DMS53 (cell line): ENCODE measurements around the gene MGMT.

Source experiments
- DNase-seq: peaks from one replicate; lab custom pipeline; 2025; lab: John Stamatoyannopoulos, UW

MGMT gene

GRCh38 chr10:129495256-129495655, 28.2 kb downstream of the MGMT start:
- DNase-seq: no peak

- DNase-seq: no peak
Observed at GRCh38 chr10:129495698-129496097, 28.7 kb downstream of the MGMT start.

GRCh38 chr10:129497013-129497412, 30.0 kb downstream of the MGMT start:
- DNase-seq: no peak

- DNase-seq: no peak
Observed at GRCh38 chr10:129498680-129499079, 31.6 kb downstream of the MGMT start.

- no peak for DNase-seq
Observed at GRCh38 chr10:129500617-129501339, 33.7 kb downstream of the MGMT start.

- no peak for DNase-seq
Observed at GRCh38 chr10:129501652-129502436, 34.8 kb downstream of the MGMT start.

GRCh38 chr10:129502448-129502847, 35.4 kb downstream of the MGMT start:
- DNase-seq: no peak

GRCh38 chr10:129505500-129506075, 38.5 kb downstream of the MGMT start:
- no peak for DNase-seq

GRCh38 chr10:129506101-129506797, 39.2 kb downstream of the MGMT start:
- no peak for DNase-seq

- no peak for DNase-seq
Observed at GRCh38 chr10:129507216-129507889, 40.3 kb downstream of the MGMT start.

- no peak for DNase-seq
Observed at GRCh38 chr10:129509155-129509554, 42.1 kb downstream of the MGMT start.

GRCh38 chr10:129509835-129510234, 42.8 kb downstream of the MGMT start:
- DNase-seq: no peak

- DNase-seq: no peak
Observed at GRCh38 chr10:129511086-129511485, 44.0 kb downstream of the MGMT start.

GRCh38 chr10:129511758-129512157, 44.7 kb downstream of the MGMT start:
- DNase-seq: no peak

- no peak for DNase-seq
Observed at GRCh38 chr10:129513312-129513711, 46.3 kb downstream of the MGMT start.

- no peak for DNase-seq
Observed at GRCh38 chr10:129514568-129515451, 47.8 kb downstream of the MGMT start.

GRCh38 chr10:129516846-129517679, 50.0 kb downstream of the MGMT start:
- DNase-seq: no peak

- no peak for DNase-seq
Observed at GRCh38 chr10:129517680-129518057, 50.6 kb downstream of the MGMT start.

- no peak for DNase-seq
Observed at GRCh38 chr10:129518793-129519192, 51.8 kb downstream of the MGMT start.
